ENCODE results near the gene RPS6KA1. TPM values are rescaled to one million over a fixed set of nuclear protein-coding genes. Genes with fewer than 3 reads are reported as not detected.

RPS6KA1 gene
- polyA plus RNA-seq, 3 donors, result 116 to 189 (median 188) TPM

GRCh38 chr1:26602378-26602959 is 72.9 kb downstream of the RPS6KA1 start:
- Histone ChIP-seq H3K4me1 (ENCODE audit: control insufficient read depth in 1 of 2, insufficient read depth in 2 of 2, low read length in 2 of 2) (peaks cover 21 to 32% of the 10 kb centered on the region in 2 donors), H3K27me3 (ENCODE audit: control insufficient read depth in 2 of 2, insufficient read depth in 2 of 2, low read length in 2 of 2) (no peaks in the 10 kb centered on the region), H3K36me3 (replicated peaks in 1 of 2; ENCODE audit: control insufficient read depth in 1 of 2, insufficient read depth in 2 of 2, low read length in 2 of 2) (no peaks in the 10 kb centered on the region), H3K27ac (ENCODE audit: low read depth in 1 of 2, low read length in 2 of 2) (no peak overlapping the region), H3K4me2 (replicated peaks; ENCODE audit: extremely low read depth, low read length, poor library complexity, severe bottlenecking) (no peak overlapping the region), H4K20me1 (ENCODE audit: insufficient read depth, low read length) (no peaks in the 10 kb centered on the region), H3K9me3 (replicated peaks in 1 of 2; ENCODE audit: control insufficient read depth in 1 of 2, insufficient read depth in 1 of 2, low read length in 2 of 2) (no peaks in the 10 kb centered on the region), H3K9ac (ENCODE audit: insufficient read depth, low read length, poor library complexity, severe bottlenecking) (no peak overlapping the region), H2AFZ (ENCODE audit: insufficient read depth, low read depth, low read length, poor library complexity, severe bottlenecking) (no peak overlapping the region), H3K79me2 (ENCODE audit: insufficient read depth, low read length) (no peaks in the 10 kb centered on the region), H3K4me3 (replicated peaks in 1 of 3; ENCODE audit: low read depth in 2 of 3, low read length in 3 of 3) (no peak overlapping the region)
- DNase-seq, result peak; percentile 60 to 76 (median 63)
- H3K4me3 Mint-ChIP-seq, result no peak overlapping the region
- WGBS (ENCODE audit: insufficient coverage), result no CpG with 5 or more reads among the region's 2 CpGs
- no peak overlapping the region for H3K27ac Mint-ChIP-seq
- peaks cover 43% of the 10 kb centered on the region for H3K4me1 Mint-ChIP-seq
- H3K9me3 Mint-ChIP-seq, result peaks cover 0 to 2% (median 0%) of the 10 kb centered on the region in 7 donors
- H3K36me3 Mint-ChIP-seq, result no peaks in the 10 kb centered on the region
- intact Hi-C loops (cut with micrococcal nuclease), result loop anchor here (1.0 to 10.0 kb wide), 3 partner anchors 90 to 272 kb away; no protein-coding TSS in a partner anchor
- peak; percentile 94 for TF ChIP-seq CTCF (IDR thresholded peaks at IDR 0.05)
- H3K27me3 Mint-ChIP-seq (ENCODE audit: low read depth in 3 of 3), result peaks cover 0 to 3% (median 2%) of the 10 kb centered on the region in 3 donors

GRCh38 chr1:26603856-26604255 is 74.3 kb downstream of the RPS6KA1 start:
- Histone ChIP-seq H3K9ac (ENCODE audit: insufficient read depth, low read length, poor library complexity, severe bottlenecking) (no peak overlapping the region), H4K20me1 (ENCODE audit: insufficient read depth, low read length) (no peaks in the 10 kb centered on the region), H3K27me3 (ENCODE audit: control insufficient read depth in 2 of 2, insufficient read depth in 2 of 2, low read length in 2 of 2) (no peaks in the 10 kb centered on the region), H2AFZ (ENCODE audit: insufficient read depth, low read depth, low read length, poor library complexity, severe bottlenecking) (no peak overlapping the region), H3K79me2 (ENCODE audit: insufficient read depth, low read length) (no peaks in the 10 kb centered on the region), H3K9me3 (replicated peaks in 1 of 2; ENCODE audit: control insufficient read depth in 1 of 2, insufficient read depth in 1 of 2, low read length in 2 of 2) (no peaks in the 10 kb centered on the region), H3K4me1 (ENCODE audit: control insufficient read depth in 1 of 2, insufficient read depth in 2 of 2, low read length in 2 of 2) (peaks cover 19 to 35% of the 10 kb centered on the region in 2 donors), H3K4me2 (replicated peaks; ENCODE audit: extremely low read depth, low read length, poor library complexity, severe bottlenecking) (no peak overlapping the region), H3K4me3 (replicated peaks in 1 of 3; ENCODE audit: low read depth in 2 of 3, low read length in 3 of 3) (no peak overlapping the region), H3K36me3 (replicated peaks in 1 of 2; ENCODE audit: control insufficient read depth in 1 of 2, insufficient read depth in 2 of 2, low read length in 2 of 2) (no peaks in the 10 kb centered on the region), H3K27ac (ENCODE audit: low read depth in 1 of 2, low read length in 2 of 2) (no peak overlapping the region)
- Mint-ChIP-seq H3K4me3 (no peak overlapping the region), H3K9me3 (peaks cover 0 to 2% (median 0%) of the 10 kb centered on the region in 7 donors), H3K27ac (no peak overlapping the region), H3K36me3 (no peaks in the 10 kb centered on the region), H3K27me3 (ENCODE audit: low read depth in 3 of 3) (peaks cover 0 to 3% (median 2%) of the 10 kb centered on the region in 3 donors), H3K4me1 (peaks cover 39% of the 10 kb centered on the region)
- no peak for DNase-seq
- intact Hi-C loops (cut with micrococcal nuclease), result loop anchor here (5.0 to 10.0 kb wide), 2 partner anchors 88 to 271 kb away; no protein-coding TSS in a partner anchor
- no peak for TF ChIP-seq CTCF (IDR thresholded peaks at IDR 0.05)
- WGBS (ENCODE audit: insufficient coverage), result no CpG with 5 or more reads among the region's 4 CpGs

Data from CD14-positive monocyte (primary cell).